ENCODE data around the gene LASP1.

LASP1 gene

GRCh38 chr17:38970128-38970527, 100.3 kb downstream of the LASP1 start:
- Histone ChIP-seq H3K9ac (ENCODE audit: low read length) (no peak overlapping the region), H3K27me3 (ENCODE audit: control insufficient read depth, insufficient read depth, low read length) (no peaks in the 10 kb centered on the region), H3K27ac (ENCODE audit: low read depth, low read length) (no peak overlapping the region), H3K4me3 (ENCODE audit: low read depth, low read length) (no peak overlapping the region), H3K9me3 (ENCODE audit: control insufficient read depth, insufficient read depth, low read depth, low read length) (no peaks in the 10 kb centered on the region), H3K36me3 (ENCODE audit: control insufficient read depth, insufficient read depth, low read length) (no peaks in the 10 kb centered on the region), H3K4me1 (ENCODE audit: control insufficient read depth, insufficient read depth, low read length) (0 out of 2 replicates have a peak, but pooled peaks cover 7% of the 10 kb centered on the region)

- H3K4me1 ChIP-seq (ENCODE audit: control insufficient read depth, insufficient read depth, low read length) = 0 out of 2 replicates have a peak, but pooled peaks cover 7% of the 10 kb centered on the region
- H3K27me3 ChIP-seq (ENCODE audit: control insufficient read depth, insufficient read depth, low read length) = no peaks in the 10 kb centered on the region
- no peak overlapping the region for H3K27ac ChIP-seq (ENCODE audit: low read depth, low read length)
- no peaks in the 10 kb centered on the region for H3K36me3 ChIP-seq (ENCODE audit: control insufficient read depth, insufficient read depth, low read length)
- no peak overlapping the region for H3K9ac ChIP-seq (ENCODE audit: low read length)
- no peak overlapping the region for H3K4me3 ChIP-seq (ENCODE audit: low read depth, low read length)
- no peaks in the 10 kb centered on the region for H3K9me3 ChIP-seq (ENCODE audit: control insufficient read depth, insufficient read depth, low read depth, low read length)
Observed at GRCh38 chr17:38970804-38971203, 100.9 kb downstream of the LASP1 start.
